Measurements from ENCODE around the gene CNN3. TPM values are rescaled to one million over a fixed set of nuclear protein-coding genes. Genes with fewer than 3 reads are reported as not detected.

The CNN3 gene
- total and polyA plus RNA-seq, 2 experiments from 2014 or later = 101 to 135 TPM

GRCh38 chr1:94908965-94909364, 17.9 kb downstream of the CNN3 start:
- DNase-seq (ENCODE audit: low read depth in 1 of 2, low spot score in 1 of 2) = no peak
- no peaks in the 10 kb centered on the region for H3K36me3 ChIP-seq
- H3K27ac ChIP-seq = peak overlapping the region; percentile 38
- H3K9me3 ChIP-seq (ENCODE audit: low read depth) = no peaks in the 10 kb centered on the region
- H3K4me3 ChIP-seq = no peak overlapping the region
- TF ChIP-seq CTCF (IDR thresholded peaks at IDR 0.05; ENCODE audit: low read depth, low read length) = no peak
- H3K27me3 ChIP-seq = no peaks in the 10 kb centered on the region
- peaks cover 2% of the 10 kb centered on the region for H3K4me1 ChIP-seq (ENCODE audit: low read depth)

GRCh38 chr1:94908190-94908589, 18.7 kb downstream of the CNN3 start:
- no peak for DNase-seq (ENCODE audit: low read depth in 1 of 2, low spot score in 1 of 2)
- Histone ChIP-seq H3K4me3 (no peak overlapping the region), H3K9me3 (ENCODE audit: low read depth) (no peaks in the 10 kb centered on the region), H3K27ac (no peak overlapping the region), H3K27me3 (no peaks in the 10 kb centered on the region), H3K4me1 (ENCODE audit: low read depth) (no peaks in the 10 kb centered on the region), H3K36me3 (no peaks in the 10 kb centered on the region)
- no peak for TF ChIP-seq CTCF (IDR thresholded peaks at IDR 0.05; ENCODE audit: low read depth, low read length)

GRCh38 chr1:94907136-94907535, 19.8 kb downstream of the CNN3 start:
- H3K4me3 ChIP-seq = no peak overlapping the region
- H3K36me3 ChIP-seq = peaks cover 4% of the 10 kb centered on the region
- no peaks in the 10 kb centered on the region for H3K4me1 ChIP-seq (ENCODE audit: low read depth)
- H3K27ac ChIP-seq = no peak overlapping the region
- DNase-seq (ENCODE audit: low read depth in 1 of 2, low spot score in 1 of 2) = no peak
- H3K27me3 ChIP-seq = no peaks in the 10 kb centered on the region
- TF ChIP-seq CTCF (IDR thresholded peaks at IDR 0.05; ENCODE audit: low read depth, low read length) = no peak
- H3K9me3 ChIP-seq (ENCODE audit: low read depth) = no peaks in the 10 kb centered on the region

GRCh38 chr1:94906382-94906781, 20.5 kb downstream of the CNN3 start:
- DNase-seq (ENCODE audit: low read depth in 1 of 2, low spot score in 1 of 2) = no peak
- H3K27ac ChIP-seq = no peak overlapping the region
- H3K27me3 ChIP-seq = no peaks in the 10 kb centered on the region
- H3K9me3 ChIP-seq (ENCODE audit: low read depth) = no peaks in the 10 kb centered on the region
- no peak for TF ChIP-seq CTCF (IDR thresholded peaks at IDR 0.05; ENCODE audit: low read depth, low read length)
- H3K4me3 ChIP-seq = no peak overlapping the region
- H3K36me3 ChIP-seq = peaks cover 11% of the 10 kb centered on the region
- H3K4me1 ChIP-seq (ENCODE audit: low read depth) = no peaks in the 10 kb centered on the region

GRCh38 chr1:94905207-94905606, 21.7 kb downstream of the CNN3 start:
- no peak for DNase-seq (ENCODE audit: low read depth in 1 of 2, low spot score in 1 of 2)
- Histone ChIP-seq H3K27ac (peak overlapping the region; percentile 20), H3K4me1 (ENCODE audit: low read depth) (no peaks in the 10 kb centered on the region), H3K27me3 (no peaks in the 10 kb centered on the region), H3K4me3 (no peak overlapping the region), H3K9me3 (ENCODE audit: low read depth) (no peaks in the 10 kb centered on the region), H3K36me3 (peaks cover 17% of the 10 kb centered on the region)
- no peak for TF ChIP-seq CTCF (IDR thresholded peaks at IDR 0.05; ENCODE audit: low read depth, low read length)
